Measurements from ENCODE around the gene GABBR2. TPM values are rescaled to one million over a fixed set of nuclear protein-coding genes. Genes with fewer than 3 reads are reported as not detected.

The GABBR2 gene
- total RNA-seq, 4 donors from 2014 or later: under 0.01 to 0.62 TPM; not detected in 2

GRCh38 chr9:98368366-98369065 lies 340.2 kb downstream of the GABBR2 start:
- H3K9me3 ChIP-seq: no peaks in the 10 kb centered on the region

GRCh38 chr9:98367923-98368322 lies 340.8 kb downstream of the GABBR2 start:
- no peak overlapping the region for H3K27ac ChIP-seq
- H3K27me3 ChIP-seq: no peaks in the 10 kb centered on the region
- H3K36me3 ChIP-seq: no peaks in the 10 kb centered on the region
- DNase-seq: no peak
- intact Hi-C loops (cut with DNase I; ENCODE audit: low total_unique reads): no loop called here
- no peak for TF ChIP-seq CTCF (IDR thresholded peaks at IDR 0.05)
- no peak for TF ChIP-seq POLR2A (IDR thresholded peaks at IDR 0.05)
- no peaks in the 10 kb centered on the region for H3K9me3 ChIP-seq
- H3K4me1 ChIP-seq: no peaks in the 10 kb centered on the region
- H3K4me3 ChIP-seq: no peak overlapping the region

More at GRCh38 chr9:98368366-98369065, 340.2 kb downstream of the GABBR2 start:
- no peaks in the 10 kb centered on the region for H3K4me1 ChIP-seq
- no peak overlapping the region for H3K27ac ChIP-seq
- TF ChIP-seq CTCF (IDR thresholded peaks at IDR 0.05) (no peak), POLR2A (IDR thresholded peaks at IDR 0.05) (no peak)
- no peak for DNase-seq
- H3K27me3 ChIP-seq: no peaks in the 10 kb centered on the region
- H3K36me3 ChIP-seq: no peaks in the 10 kb centered on the region
- intact Hi-C loops (cut with DNase I; ENCODE audit: low total_unique reads): no loop called here
- no peak overlapping the region for H3K4me3 ChIP-seq

- H3K27ac ChIP-seq: no peak overlapping the region
- H3K4me3 ChIP-seq: no peak overlapping the region
- TF ChIP-seq CTCF (IDR thresholded peaks at IDR 0.05) (no peak), POLR2A (IDR thresholded peaks at IDR 0.05) (no peak)
- H3K27me3 ChIP-seq: no peaks in the 10 kb centered on the region
- no peaks in the 10 kb centered on the region for H3K9me3 ChIP-seq
- no peaks in the 10 kb centered on the region for H3K4me1 ChIP-seq
- no peaks in the 10 kb centered on the region for H3K36me3 ChIP-seq
- intact Hi-C loops (cut with DNase I; ENCODE audit: low total_unique reads): no loop called here
- no peak for DNase-seq
Observed at GRCh38 chr9:98367371-98367900, 341.3 kb downstream of the GABBR2 start.

- no peaks in the 10 kb centered on the region for H3K27me3 ChIP-seq
- H3K9me3 ChIP-seq: no peaks in the 10 kb centered on the region
- no peaks in the 10 kb centered on the region for H3K36me3 ChIP-seq
- no peak overlapping the region for H3K4me3 ChIP-seq
- H3K27ac ChIP-seq: no peak overlapping the region
- no peaks in the 10 kb centered on the region for H3K4me1 ChIP-seq
- TF ChIP-seq CTCF (IDR thresholded peaks at IDR 0.05) (no peak), POLR2A (IDR thresholded peaks at IDR 0.05) (no peak)
- no peak for DNase-seq
- intact Hi-C loops (cut with DNase I; ENCODE audit: low total_unique reads): no loop called here
Observed at GRCh38 chr9:98365781-98366180, 343.0 kb downstream of the GABBR2 start.

GRCh38 chr9:98365227-98365669 lies 343.5 kb downstream of the GABBR2 start:
- H3K36me3 ChIP-seq: no peaks in the 10 kb centered on the region
- no peak overlapping the region for H3K4me3 ChIP-seq
- no peak for DNase-seq
- no peak overlapping the region for H3K27ac ChIP-seq
- no peaks in the 10 kb centered on the region for H3K4me1 ChIP-seq
- no peak for TF ChIP-seq POLR2A (IDR thresholded peaks at IDR 0.05)
- TF ChIP-seq CTCF (IDR thresholded peaks at IDR 0.05): no peak
- H3K9me3 ChIP-seq: no peaks in the 10 kb centered on the region
- intact Hi-C loops (cut with DNase I; ENCODE audit: low total_unique reads): no loop called here
- no peaks in the 10 kb centered on the region for H3K27me3 ChIP-seq

Data from uterus (tissue), 4 donors.